Mesenteric fat pad (tissue), 1 donor: ENCODE measurements around the gene TSPAN14. TPM values are rescaled to one million over a fixed set of nuclear protein-coding genes. Genes with fewer than 3 reads are reported as not detected.

Experiments used
- DNase-seq: peaks from one replicate; pipeline ENCODE4 v3.0.0-alpha.2; 2020; ENCODE audit warnings: low spot score
- total RNA-seq: library from RNA; stranded (reverse); fragmentation: NEBNext Ultra II Directional; extraction: Animal tissue kit (Norgen Biotek cat#: 25700); gene quantifications from one replicate; pipeline ENCODE4 v1.2.1, GENCODE V29; 2021
- donor health status: DM: yes; HTN: yes; CAD: no.

TSPAN14 gene
- total RNA-seq, 1 donor from 2014 or later: 177 TPM

DNA sequence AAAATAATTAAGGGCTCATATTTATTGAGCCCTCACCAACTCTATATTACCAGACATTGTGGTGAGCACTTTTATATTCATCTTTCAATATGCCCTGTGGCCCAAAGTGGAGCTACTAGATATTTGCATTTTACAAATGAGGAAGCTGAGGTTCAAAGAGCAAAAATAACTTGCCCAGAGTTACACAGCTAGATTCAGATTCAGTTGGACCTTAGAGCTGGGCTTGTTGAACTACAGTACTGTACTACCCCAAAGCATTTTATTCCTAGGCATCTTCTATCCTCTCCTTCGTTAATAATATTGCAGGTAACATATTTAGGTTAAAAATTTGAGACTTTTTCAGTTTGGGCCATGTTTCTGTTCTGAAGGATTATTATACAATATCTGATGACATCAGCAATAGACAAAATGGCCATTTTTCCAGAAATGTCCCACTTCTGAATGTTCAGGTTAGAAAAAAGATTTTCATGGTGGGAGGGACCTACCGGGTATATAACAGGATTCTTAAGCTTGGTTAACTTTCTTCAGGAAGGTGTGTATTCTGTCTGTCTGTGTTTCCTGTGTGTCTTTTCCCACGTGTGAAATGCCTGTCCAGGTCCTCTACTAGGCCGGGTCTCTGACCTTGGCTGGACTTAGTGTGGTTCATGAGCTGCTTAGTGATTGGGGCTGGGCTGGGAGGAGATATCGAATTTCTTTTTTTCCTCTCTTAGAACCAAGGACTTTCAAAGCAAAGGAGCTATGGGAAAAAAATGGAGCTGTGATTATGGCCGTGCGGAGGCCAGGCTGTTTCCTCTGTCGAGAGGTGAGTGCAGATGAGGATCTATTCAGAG lies 32.2 kb upstream of the TSPAN14 start:
- no peak for DNase-seq

DNA sequence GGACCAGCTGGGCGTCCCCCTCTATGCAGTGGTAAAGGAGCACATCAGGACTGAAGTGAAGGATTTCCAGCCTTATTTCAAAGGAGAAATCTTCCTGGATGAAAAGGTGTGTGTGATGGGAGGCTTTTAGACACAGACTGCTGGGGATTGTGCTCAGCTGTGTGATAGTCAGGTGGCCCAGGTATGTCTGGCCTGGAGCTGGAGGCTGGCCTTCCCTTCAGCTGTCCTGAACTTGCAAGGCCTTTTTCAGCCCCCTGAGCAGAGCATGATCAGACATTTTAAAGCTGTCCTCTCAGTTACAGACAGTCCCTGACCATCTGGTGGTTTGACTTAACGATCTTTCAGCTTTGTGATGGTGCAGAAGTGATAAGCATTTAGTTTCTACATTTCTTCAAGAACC lies 28.2 kb upstream of the TSPAN14 start:
- DNase-seq: peak; percentile 55

DNA sequence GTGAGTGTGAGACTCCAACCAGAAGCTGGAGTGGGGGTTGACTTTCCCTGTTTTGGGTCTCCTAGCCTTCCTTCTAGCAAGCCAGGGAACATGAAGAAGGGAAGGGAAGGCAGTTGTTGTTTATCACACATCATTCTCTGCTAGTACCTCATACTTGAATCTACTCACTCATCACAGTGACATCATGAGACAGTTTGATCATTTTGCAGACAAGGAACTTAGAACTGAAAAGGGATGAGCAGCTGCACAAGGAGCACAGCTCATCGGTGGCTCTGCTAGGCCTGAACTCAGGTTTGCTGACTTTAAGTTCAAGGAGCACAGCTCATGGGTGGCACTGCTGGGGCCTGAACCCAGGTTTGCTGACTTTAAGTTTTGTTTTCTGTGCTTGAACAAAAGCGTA lies 26.6 kb upstream of the TSPAN14 start:
- DNase-seq: no peak

DNA sequence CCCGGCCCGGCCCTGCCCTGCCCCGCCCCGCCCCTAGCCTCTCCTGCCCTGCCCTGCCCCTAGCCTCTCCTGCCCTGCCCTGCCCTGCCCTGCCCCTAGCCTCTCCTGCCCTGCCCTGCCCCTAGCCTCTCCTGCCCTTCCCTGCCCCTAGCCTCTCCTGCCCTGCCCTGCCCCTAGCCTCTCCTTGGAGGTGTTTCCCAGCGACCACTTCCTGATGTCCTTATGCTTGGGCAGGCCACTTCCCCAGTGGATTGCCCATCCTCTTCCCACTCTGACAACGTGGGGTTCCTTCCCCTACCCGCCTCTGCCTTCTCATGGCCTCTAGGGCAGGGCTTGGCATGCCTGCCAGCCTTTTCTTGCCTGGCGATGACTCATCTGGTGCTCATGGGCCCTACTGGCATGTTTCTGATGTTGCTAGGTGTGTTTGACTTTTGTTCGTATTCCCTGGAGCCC lies 24.6 kb upstream of the TSPAN14 start:
- DNase-seq: peak; percentile 85

DNA sequence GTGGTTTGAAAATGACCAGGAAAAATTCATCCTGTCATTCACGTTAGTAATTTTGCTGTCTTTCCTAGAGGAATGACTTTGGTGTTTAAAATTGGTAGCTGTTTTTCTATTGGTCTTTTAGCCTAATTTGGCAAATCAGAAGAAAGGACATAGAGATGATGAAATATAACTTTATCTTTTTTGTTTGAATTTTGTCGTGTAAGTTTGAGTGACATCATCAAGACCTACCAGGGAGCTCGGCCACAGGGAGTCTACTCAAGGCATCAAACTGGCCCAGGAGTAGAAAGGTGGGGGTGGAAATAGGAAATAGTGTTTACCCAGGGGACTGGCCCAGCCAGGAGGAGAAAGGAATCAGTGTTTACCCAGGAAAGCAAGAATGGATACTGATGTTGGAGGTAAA lies 21.0 kb upstream of the TSPAN14 start:
- no peak for DNase-seq

DNA sequence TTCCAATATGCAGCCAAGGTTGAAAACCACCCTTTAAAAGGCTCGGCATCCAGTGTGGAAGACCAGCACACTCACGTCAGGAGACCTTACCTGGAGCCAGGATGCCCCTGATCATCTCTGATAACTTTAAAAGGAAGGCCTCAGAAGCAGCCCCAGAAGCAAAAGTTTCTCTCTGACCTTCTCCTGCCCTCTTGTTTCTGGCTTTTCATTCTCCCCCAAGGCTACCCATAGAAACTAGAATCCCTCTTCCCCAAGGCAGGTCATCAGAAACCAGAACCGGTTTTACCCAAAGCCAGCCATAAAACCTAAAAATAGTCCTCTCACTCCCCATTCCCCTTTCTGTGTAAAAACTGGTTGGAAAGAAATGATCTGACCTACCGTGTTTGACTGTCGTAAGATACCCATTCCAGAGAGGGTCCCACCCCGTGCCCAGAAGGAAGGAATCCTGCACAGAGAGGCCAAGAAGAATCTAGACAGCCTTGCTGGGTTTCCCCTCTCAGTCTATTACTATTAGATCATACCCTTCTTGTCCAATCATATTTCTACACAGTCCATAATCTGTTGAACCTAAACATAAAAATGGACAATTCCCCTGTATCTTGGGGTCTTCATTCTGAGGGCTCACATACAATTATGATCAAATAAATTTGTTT lies 17.5 kb upstream of the TSPAN14 start:
- no peak for DNase-seq

DNA sequence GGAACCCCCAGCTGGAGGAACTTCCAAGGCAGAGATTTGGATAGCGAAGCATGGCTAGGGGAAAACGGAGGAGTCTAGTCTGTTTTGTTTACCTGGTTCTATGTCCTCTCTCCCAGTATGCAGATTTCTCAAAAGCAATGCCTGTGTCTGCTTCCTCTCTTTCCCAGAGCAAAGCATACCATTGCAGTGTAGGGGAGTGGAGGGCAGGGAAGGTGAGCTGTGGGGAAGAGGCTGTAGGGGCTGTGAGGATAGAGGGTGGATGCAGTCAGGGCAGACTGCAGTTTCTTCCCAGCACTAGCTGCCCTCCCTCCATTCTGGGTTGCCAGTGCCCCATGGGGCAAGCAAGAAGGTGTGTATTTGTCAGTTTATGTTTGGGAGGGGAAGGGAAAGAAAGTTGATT lies 16.9 kb upstream of the TSPAN14 start:
- DNase-seq: no peak

DNA sequence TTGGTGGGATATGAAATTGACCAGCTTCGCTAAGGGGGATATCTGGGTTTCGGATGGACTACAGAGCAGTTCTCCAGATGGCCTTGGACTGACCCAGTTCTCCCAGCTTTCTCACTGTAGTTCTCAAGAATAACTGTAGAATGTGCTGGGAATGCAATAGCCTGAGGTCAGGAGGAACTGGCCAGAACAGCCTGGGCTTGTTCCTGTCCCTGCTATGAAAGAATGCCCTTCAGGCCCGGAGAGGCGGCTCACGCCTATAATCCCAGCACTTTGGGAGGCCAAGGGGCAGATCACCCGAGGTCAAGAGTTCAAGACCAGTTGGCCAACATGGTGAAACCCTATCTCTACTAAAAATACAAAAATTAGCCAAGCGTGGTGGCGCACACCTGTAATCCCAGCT lies 12.3 kb upstream of the TSPAN14 start:
- DNase-seq: no peak

DNA sequence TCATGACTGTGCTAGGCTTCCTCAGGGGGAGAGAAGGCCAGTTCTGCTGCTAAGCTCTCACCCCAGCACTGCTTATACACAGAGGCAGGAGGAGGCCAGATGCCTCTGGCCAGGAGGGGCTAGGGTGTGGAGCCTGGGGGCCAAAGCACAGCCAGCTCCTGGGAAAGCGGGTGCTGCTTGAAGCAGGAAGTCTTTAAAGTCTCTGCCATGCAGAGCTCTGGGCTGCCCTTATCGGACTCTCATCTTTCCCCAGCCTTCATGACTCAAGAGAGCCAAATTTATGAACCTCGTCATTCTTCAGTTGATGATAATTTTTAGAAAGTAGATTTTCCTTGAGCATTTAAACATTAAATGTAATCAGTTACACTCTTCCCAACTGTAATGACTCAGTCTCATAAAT lies 11.2 kb upstream of the TSPAN14 start:
- DNase-seq: no peak

DNA sequence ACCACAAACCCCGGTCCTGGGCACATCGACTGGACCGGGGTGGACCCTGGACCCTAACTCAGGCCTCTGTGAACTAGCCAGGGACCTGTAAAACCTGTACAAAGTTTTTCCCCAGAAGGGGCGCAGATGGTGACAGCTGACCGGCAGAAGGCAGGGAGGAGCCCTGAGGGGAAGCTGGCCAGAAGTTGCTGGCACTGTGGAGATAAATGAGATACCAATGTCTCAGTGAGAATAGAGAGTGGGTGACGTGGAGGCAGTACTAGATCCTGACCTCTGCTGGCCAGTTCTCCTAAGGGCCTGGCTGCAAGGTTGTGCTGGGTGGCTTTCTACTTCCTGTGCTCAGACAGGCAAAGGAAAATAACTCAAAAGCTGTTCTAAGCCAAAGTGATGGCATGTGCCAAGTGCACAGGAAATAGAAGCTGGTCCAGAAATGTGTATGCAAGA lies 10.6 kb upstream of the TSPAN14 start:
- no peak for DNase-seq

DNA sequence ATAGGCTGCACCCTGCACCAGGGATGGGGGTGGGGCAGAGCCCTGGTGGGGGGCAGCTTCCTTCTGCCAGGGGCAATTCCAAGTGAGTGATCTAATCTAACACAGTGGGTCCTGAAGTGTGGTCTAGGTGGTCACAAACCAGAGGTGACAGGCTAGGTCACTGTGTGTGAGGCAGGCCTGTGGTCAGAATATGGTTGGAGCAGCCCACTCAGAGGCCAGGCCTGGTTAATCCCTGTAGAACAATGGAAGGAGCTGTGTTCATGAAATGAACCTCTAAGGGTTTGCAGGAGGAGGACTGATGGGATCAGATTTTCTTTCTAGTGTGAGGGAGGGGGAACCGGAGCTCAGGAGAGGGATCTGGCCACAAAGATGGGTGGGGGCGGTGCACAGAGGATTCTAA lies 10.0 kb upstream of the TSPAN14 start:
- DNase-seq: no peak

DNA sequence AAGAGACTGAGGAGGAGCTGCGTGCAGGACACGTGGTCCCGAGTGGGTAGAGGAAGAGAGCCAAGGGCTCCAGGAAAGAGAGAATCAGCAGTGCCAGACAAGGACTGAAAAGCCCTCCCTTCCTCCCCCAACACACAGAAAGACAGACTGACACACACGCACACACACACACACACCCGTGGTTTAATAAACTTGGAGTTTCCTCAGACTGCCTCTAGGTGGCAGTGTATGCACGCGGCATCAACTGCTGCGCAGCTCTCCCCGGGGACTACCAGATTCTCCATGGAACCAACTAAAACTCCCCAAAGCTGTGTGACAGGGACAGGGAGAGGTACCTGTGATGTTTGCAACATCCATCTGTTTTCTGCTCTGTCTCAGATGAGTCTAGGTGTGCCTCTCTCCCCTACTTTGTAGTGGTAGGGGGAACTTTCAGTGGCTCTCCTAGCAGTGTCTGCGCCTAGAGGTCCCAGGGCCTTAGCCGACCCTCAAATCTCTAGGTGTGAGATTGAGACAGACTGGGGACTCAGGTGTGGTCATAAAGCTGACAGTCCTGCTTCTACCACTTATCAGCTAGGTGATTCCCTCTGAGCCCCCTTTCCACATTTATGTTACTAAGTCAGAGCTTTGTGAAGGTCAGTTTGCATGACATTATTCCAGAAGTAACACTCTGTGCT lies 9.3 kb upstream of the TSPAN14 start:
- no peak for DNase-seq

DNA sequence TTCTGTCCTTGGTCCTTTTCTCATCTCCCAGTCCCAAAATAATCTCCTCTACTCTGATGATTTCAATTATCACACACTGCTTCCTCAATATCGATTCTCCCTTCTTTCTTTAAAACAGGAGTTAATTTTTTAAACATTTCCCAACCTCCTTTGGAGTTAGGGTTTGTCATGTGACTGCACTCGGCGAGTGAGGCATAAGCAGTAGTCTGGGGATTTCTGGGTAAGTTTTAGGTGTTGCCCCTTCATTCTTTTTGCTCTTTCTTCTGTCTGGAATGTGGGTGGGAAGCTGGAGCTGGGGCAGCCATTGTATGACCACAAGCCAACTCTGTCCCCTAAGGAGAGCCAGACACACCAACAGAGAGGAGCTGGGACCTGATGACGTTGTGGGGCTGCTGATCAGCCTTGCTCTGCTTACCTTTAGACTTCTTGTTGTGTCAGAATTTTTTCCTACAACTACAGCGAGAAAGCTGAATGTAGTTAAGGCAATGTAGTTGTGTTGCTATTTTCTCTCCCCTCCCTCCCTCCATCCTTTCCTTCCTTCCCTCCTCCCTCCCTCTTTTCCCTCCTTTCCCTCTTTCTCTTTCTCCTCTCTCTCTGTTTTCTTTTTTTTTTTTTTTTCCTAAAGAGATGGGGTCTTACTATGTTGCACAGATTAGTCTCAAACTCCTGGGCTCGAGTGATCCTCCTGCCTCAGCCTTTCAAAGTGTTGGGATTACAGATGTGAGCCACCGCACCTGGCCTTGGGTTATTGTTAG lies 6.5 kb upstream of the TSPAN14 start:
- DNase-seq: no peak

DNA sequence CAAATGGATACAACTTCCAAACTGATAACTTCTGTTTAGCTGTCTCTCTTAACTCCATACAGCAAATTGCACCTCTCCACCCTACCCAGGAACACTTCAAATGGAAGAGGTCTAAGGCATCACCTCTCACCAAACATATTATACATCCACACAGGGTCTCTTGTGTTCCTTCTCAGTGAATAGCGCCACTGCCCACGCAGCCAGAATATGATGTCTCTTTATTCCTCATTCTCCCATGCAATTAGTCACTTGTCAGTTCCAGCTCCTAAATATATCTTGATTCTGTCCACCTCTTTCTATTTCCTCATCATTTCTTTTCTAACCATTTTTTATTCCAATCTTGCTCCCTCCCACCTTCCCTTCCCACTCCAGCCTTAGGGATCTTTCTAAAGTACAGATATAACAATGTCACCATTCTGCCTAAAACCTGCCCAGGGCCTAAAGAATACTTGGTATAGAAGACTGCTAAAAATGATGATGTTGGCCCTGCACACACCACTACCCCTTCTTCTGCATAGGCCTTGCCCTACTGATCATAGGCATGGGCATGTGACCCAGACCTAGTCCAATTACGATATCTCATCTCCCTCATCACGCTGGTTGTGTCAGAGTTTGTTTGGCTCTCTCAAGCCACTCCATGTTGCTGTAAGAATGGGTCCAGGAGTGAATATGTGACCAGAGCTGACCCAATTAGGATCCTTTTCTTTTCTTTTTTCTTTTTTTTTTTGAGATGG lies 5.7 kb upstream of the TSPAN14 start:
- DNase-seq: no peak

DNA sequence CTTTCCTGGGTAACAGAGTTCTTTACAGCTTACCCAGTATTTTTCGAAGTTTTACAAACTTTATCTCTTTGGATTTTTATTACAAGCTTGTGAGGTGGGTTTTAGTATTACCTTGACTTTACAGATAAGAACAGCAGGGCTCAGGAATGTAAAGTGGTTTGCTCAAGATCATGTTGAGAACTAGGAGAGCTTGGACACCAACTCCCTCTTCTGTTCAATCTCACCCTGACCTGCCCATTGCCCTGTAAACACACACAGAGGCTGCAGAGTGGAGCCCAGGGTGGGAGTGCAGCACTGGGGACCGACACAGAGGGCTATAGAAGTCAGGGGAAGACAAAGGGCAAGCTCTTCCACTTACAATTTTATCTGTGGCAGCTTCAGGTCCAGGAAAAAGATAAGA lies 4.6 kb upstream of the TSPAN14 start:
- DNase-seq: no peak

DNA sequence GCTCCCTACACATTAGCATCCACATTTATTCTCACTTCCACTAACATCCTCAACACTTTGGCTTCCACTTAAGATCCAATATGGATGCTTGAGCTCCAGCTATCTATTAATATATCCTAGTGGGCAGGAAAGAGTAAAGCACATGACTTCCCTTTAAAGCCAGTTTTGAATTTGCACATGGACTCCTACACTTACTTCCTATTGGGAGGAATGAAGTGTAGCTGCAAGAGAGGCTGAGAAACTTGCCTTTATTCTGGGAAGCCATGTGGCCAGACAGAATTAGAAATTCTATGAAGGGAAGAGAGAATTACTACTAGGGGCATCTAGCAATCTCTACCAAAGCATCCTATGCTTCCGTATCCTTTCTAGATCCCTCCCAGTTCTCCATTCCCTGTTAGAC lies 3.0 kb upstream of the TSPAN14 start:
- no peak for DNase-seq

DNA sequence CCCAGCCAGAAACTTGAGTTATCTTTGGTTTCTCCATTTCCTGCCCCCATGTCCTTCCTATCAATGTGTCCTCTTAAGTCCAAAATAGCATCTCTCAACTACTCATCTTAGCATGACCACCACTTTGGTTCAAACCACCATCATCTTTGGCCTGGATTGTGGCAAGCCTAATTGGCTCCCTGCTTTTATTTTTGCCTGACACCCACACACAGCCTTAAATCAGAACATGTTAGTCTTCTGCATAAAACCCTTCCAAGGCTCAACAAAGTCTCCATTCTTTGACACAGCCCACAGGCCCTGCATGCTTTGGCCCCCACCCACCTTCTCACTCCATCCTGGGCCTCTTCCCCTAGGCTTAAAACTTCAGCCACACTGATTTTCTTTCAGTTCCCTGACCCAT lies 2.0 kb upstream of the TSPAN14 start:
- no peak for DNase-seq

DNA sequence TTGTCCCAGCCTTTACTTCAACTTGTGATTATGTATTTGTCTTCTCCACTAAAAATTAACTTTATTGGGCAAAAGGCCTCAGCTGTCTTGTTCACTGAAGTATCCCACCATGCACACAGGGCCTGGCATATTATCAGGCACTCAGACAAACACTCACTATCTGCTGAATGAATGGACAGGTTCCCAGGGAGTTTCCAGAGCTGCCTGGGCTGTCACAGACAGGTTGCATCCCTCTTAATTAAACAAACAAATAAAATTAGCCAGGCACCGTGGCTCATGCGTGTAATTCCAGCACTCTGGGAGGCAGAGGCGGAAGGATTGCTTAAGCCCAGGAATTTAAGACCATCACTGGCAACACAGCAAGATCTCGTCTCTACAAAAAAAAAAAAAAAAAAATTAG lies 1.5 kb upstream of the TSPAN14 start:
- no peak for DNase-seq

DNA sequence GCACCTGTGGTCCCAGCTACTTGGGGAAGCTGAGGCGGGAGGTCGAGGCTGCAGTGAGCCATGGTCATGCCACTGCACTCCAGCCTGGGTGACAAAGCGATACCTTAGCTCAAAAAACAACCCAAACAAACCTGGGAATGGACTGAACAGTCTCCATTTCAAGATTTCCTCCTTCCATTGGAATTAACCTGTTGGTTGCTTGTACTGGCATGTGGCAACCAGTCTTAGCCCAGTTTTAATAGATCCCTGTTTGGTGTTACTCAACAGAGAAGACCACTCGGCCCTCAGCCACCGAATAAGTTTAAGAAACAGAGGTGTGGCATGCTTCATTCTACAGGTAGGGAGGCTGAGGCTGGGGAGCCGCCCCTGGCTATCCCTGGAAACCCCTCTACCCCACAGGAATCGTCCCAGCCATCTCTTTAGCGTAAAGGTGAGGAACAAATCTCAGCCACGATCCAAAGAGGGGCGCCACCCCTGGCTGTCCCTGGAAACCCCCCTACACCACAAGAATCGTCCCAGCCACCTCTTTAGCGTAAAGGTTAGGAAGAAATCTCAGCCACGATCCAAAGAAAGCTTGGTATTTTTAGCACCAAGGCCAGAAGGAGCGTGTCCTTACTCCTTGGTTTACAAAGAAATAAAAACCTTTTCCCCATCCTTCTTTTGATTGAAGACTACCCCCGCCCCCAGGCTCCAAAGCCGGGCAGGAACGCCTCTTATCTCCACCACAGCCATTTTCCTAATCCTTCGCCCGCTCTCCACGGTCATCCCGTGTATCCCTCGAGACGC lies 861 bp upstream of the TSPAN14 start:
- DNase-seq: no peak
